Measurements from ENCODE around the gene GSK3B. TPM values are rescaled to one million over a fixed set of nuclear protein-coding genes. Genes with fewer than 3 reads are reported as not detected.

GSK3B gene
- total and polyA plus RNA-seq, 9 donors: 15.3 to 30.7 (median 27.0) TPM

- Histone ChIP-seq H3K36me3 (ENCODE audit: control insufficient read depth, insufficient read depth, low read length) (no peaks in the 10 kb centered on the region), H3K4me3 (ENCODE audit: low read length) (no peak overlapping the region), H3K9me3 (replicated peaks; ENCODE audit: control insufficient read depth, low read depth, low read length) (peaks cover 5% of the 10 kb centered on the region), H3K27ac (ENCODE audit: low read length) (no peak overlapping the region), H3K27me3 (ENCODE audit: control insufficient read depth, insufficient read depth, low read length) (no peaks in the 10 kb centered on the region), H3K4me1 (ENCODE audit: control insufficient read depth, insufficient read depth, low read length) (no peaks in the 10 kb centered on the region)
- no peak for DNase-seq
- WGBS (ENCODE audit: insufficient coverage): 94% methylated on average over 3 of the region's 7 CpGs
These were observed 169.8 kb downstream of the GSK3B start for GRCh38 chr3:119924111-119925094.

- H3K9me3 ChIP-seq (replicated peaks; ENCODE audit: control insufficient read depth, low read depth, low read length): peaks cover 2% of the 10 kb centered on the region
- WGBS (ENCODE audit: insufficient coverage): no CpG with 5 or more reads among the region's 6 CpGs
- no peak for DNase-seq
These were observed 175.0 kb downstream of the GSK3B start for GRCh38 chr3:119918992-119919933.

GRCh38 chr3:119913021-119913420 is 181.2 kb downstream of the GSK3B start:
- H3K9me3 ChIP-seq (replicated peaks; ENCODE audit: control insufficient read depth, low read depth, low read length): no peaks in the 10 kb centered on the region
- H3K4me1 ChIP-seq (ENCODE audit: control insufficient read depth, insufficient read depth, low read length): no peaks in the 10 kb centered on the region
- no peak overlapping the region for H3K4me3 ChIP-seq (ENCODE audit: low read length)
- peaks cover 10% of the 10 kb centered on the region for H3K36me3 ChIP-seq (ENCODE audit: control insufficient read depth, insufficient read depth, low read length)
- DNase-seq: no peak
- no peaks in the 10 kb centered on the region for H3K27me3 ChIP-seq (ENCODE audit: control insufficient read depth, insufficient read depth, low read length)
- no CpG with 5 or more reads among the region's 3 CpGs for WGBS (ENCODE audit: insufficient coverage)
- no peak overlapping the region for H3K27ac ChIP-seq (ENCODE audit: low read length)

More at GRCh38 chr3:119918992-119919933, 175.0 kb downstream of the GSK3B start:
- Histone ChIP-seq H3K4me3 (ENCODE audit: low read length) (no peak overlapping the region), H3K4me1 (ENCODE audit: control insufficient read depth, insufficient read depth, low read length) (no peaks in the 10 kb centered on the region), H3K27ac (ENCODE audit: low read length) (no peak overlapping the region), H3K27me3 (ENCODE audit: control insufficient read depth, insufficient read depth, low read length) (no peaks in the 10 kb centered on the region), H3K36me3 (ENCODE audit: control insufficient read depth, insufficient read depth, low read length) (no peaks in the 10 kb centered on the region)

- H3K27me3 ChIP-seq (ENCODE audit: control insufficient read depth, insufficient read depth, low read length): no peaks in the 10 kb centered on the region
- H3K4me3 ChIP-seq (ENCODE audit: low read length): no peak overlapping the region
- peaks cover 10% of the 10 kb centered on the region for H3K36me3 ChIP-seq (ENCODE audit: control insufficient read depth, insufficient read depth, low read length)
- no peaks in the 10 kb centered on the region for H3K9me3 ChIP-seq (replicated peaks; ENCODE audit: control insufficient read depth, low read depth, low read length)
- no peak overlapping the region for H3K27ac ChIP-seq (ENCODE audit: low read length)
- DNase-seq: no peak
- H3K4me1 ChIP-seq (ENCODE audit: control insufficient read depth, insufficient read depth, low read length): no peaks in the 10 kb centered on the region
- WGBS (ENCODE audit: insufficient coverage): no CpG with 5 or more reads among the region's 2 CpGs
These were observed 182.0 kb downstream of the GSK3B start for GRCh38 chr3:119912220-119912619.

GRCh38 chr3:119911748-119912147 is 182.5 kb downstream of the GSK3B start:
- no peaks in the 10 kb centered on the region for H3K27me3 ChIP-seq (ENCODE audit: control insufficient read depth, insufficient read depth, low read length)
- no peak overlapping the region for H3K27ac ChIP-seq (ENCODE audit: low read length)
- WGBS (ENCODE audit: insufficient coverage): no CpG with 5 or more reads among the region's 1 CpG
- no peak overlapping the region for H3K4me3 ChIP-seq (ENCODE audit: low read length)
- no peak for DNase-seq
- no peaks in the 10 kb centered on the region for H3K9me3 ChIP-seq (replicated peaks; ENCODE audit: control insufficient read depth, low read depth, low read length)
- peaks cover 10% of the 10 kb centered on the region for H3K36me3 ChIP-seq (ENCODE audit: control insufficient read depth, insufficient read depth, low read length)
- no peaks in the 10 kb centered on the region for H3K4me1 ChIP-seq (ENCODE audit: control insufficient read depth, insufficient read depth, low read length)

GRCh38 chr3:119902061-119902460 is 192.2 kb downstream of the GSK3B start:
- no peak overlapping the region for H3K27ac ChIP-seq (ENCODE audit: low read length)
- WGBS (ENCODE audit: insufficient coverage): 60% methylated on average over 1 of the region's 3 CpGs

GRCh38 chr3:119901148-119901547 is 193.1 kb downstream of the GSK3B start:
- DNase-seq: no peak

More at GRCh38 chr3:119902061-119902460, 192.2 kb downstream of the GSK3B start:
- Histone ChIP-seq H3K27me3 (ENCODE audit: control insufficient read depth, insufficient read depth, low read length) (no peaks in the 10 kb centered on the region), H3K4me1 (ENCODE audit: control insufficient read depth, insufficient read depth, low read length) (no peaks in the 10 kb centered on the region), H3K9me3 (replicated peaks; ENCODE audit: control insufficient read depth, low read depth, low read length) (no peaks in the 10 kb centered on the region), H3K4me3 (ENCODE audit: low read length) (no peak overlapping the region), H3K36me3 (ENCODE audit: control insufficient read depth, insufficient read depth, low read length) (peaks cover 2% of the 10 kb centered on the region)
- no peak for DNase-seq

GRCh38 chr3:119899192-119899511 is 195.1 kb downstream of the GSK3B start:
- Histone ChIP-seq H3K36me3 (ENCODE audit: control insufficient read depth, insufficient read depth, low read length) (no peaks in the 10 kb centered on the region), H3K4me3 (ENCODE audit: low read length) (no peak overlapping the region), H3K4me1 (ENCODE audit: control insufficient read depth, insufficient read depth, low read length) (no peaks in the 10 kb centered on the region), H3K9me3 (replicated peaks; ENCODE audit: control insufficient read depth, low read depth, low read length) (no peaks in the 10 kb centered on the region), H3K27ac (ENCODE audit: low read length) (no peak overlapping the region), H3K27me3 (ENCODE audit: control insufficient read depth, insufficient read depth, low read length) (no peaks in the 10 kb centered on the region)
- DNase-seq: no peak

More at GRCh38 chr3:119901148-119901547, 193.1 kb downstream of the GSK3B start:
- no peaks in the 10 kb centered on the region for H3K9me3 ChIP-seq (replicated peaks; ENCODE audit: control insufficient read depth, low read depth, low read length)
- no peak overlapping the region for H3K4me3 ChIP-seq (ENCODE audit: low read length)
- no peaks in the 10 kb centered on the region for H3K4me1 ChIP-seq (ENCODE audit: control insufficient read depth, insufficient read depth, low read length)
- H3K27ac ChIP-seq (ENCODE audit: low read length): no peak overlapping the region
- no peaks in the 10 kb centered on the region for H3K27me3 ChIP-seq (ENCODE audit: control insufficient read depth, insufficient read depth, low read length)
- H3K36me3 ChIP-seq (ENCODE audit: control insufficient read depth, insufficient read depth, low read length): peaks cover 2% of the 10 kb centered on the region
- 50% methylated on average over 1 of the region's 1 CpG for WGBS (ENCODE audit: insufficient coverage)

- no peaks in the 10 kb centered on the region for H3K27me3 ChIP-seq (ENCODE audit: control insufficient read depth, insufficient read depth, low read length)
- H3K4me3 ChIP-seq (ENCODE audit: low read length): no peak overlapping the region
- no peaks in the 10 kb centered on the region for H3K36me3 ChIP-seq (ENCODE audit: control insufficient read depth, insufficient read depth, low read length)
- 81% methylated on average over 2 of the region's 6 CpGs for WGBS (ENCODE audit: insufficient coverage)
- H3K4me1 ChIP-seq (ENCODE audit: control insufficient read depth, insufficient read depth, low read length): no peaks in the 10 kb centered on the region
- H3K9me3 ChIP-seq (replicated peaks; ENCODE audit: control insufficient read depth, low read depth, low read length): no peaks in the 10 kb centered on the region
- H3K27ac ChIP-seq (ENCODE audit: low read length): no peak overlapping the region
- no peak for DNase-seq
These were observed 195.6 kb downstream of the GSK3B start for GRCh38 chr3:119898478-119899191.

Measured in muscle of leg (tissue), 11 donors.